HCT116 (cell line): ENCODE results near the gene PKN2.

Source experiments
- CBX3 ChIP-seq: IDR thresholded peaks from 2 replicates; pipeline ENCODE4 v1.6.1; 2012; ENCODE audit warnings: low read depth
- CTCF ChIP-seq, 3 experiments: fragments of 200-600 bp in 1 of 3; sonication (generic) in 1 of 3; IDR thresholded peaks in 2 of 3; conservative IDR thresholded peaks in 1 of 3; 2 replicates each; pipeline ENCODE4 v1.5.1; 2012 to 2017; ENCODE audit warnings: low read depth in 2 of 3, low read length in 2 of 3, antibody characterized with exemption in 1 of 3, borderline replicate concordance in 1 of 3, control low read depth in 1 of 3, mild to moderate bottlenecking in 1 of 3, mixed read lengths in 1 of 3, mixed run types in 1 of 3, moderate library complexity in 1 of 3; ENCODE audit not compliant: insufficient read depth in 1 of 3
- ELF1 ChIP-seq: IDR thresholded peaks from 2 replicates; pipeline ENCODE4 v1.6.1; 2012; ENCODE audit warnings: low read depth, borderline replicate concordance
- EZH2 ChIP-seq: fragments of 200-600 bp; sonication (generic); IDR thresholded peaks from 2 replicates; pipeline ENCODE4 v1.6.1; 2017; ENCODE audit warnings: antibody characterized with exemption, mixed run types
- FOSL1 ChIP-seq: IDR thresholded peaks from 2 replicates; pipeline ENCODE4 v1.6.1; 2012; ENCODE audit warnings: low read depth
- JUND ChIP-seq: IDR thresholded peaks from 2 replicates; pipeline ENCODE4 v1.6.1; 2012
- POLR2A ChIP-seq: IDR thresholded peaks from 2 replicates; pipeline ENCODE4 v1.7.0; 2011; ENCODE audit warnings: borderline replicate concordance; ENCODE audit not compliant: insufficient read depth, insufficient read length; ENCODE audit errors: extremely low read depth
- SIN3A ChIP-seq: IDR thresholded peaks from 2 replicates; pipeline ENCODE4 v1.6.1; 2012; ENCODE audit warnings: low read depth
- SP1 ChIP-seq: IDR thresholded peaks from 2 replicates; pipeline ENCODE4 v1.6.1; 2012; ENCODE audit warnings: low read depth
- YY1 ChIP-seq: IDR thresholded peaks from 2 replicates; pipeline ENCODE4 v1.6.1; 2011; ENCODE audit warnings: low read length, low read depth, moderate library complexity, mild to moderate bottlenecking; ENCODE audit not compliant: insufficient replicate concordance; ENCODE audit errors: extremely low read depth

- no peak for TF ChIP-seq JUND
- TF ChIP-seq CTCF (IDR thresholded peaks at IDR 0.05 in 2 of 3, conservative IDR thresholded peaks at IDR 0.05 in 1 of 3; ENCODE audit: borderline replicate concordance in 1 of 3, insufficient read depth in 1 of 3, low read depth in 2 of 3, low read length in 2 of 3): no peak
- TF ChIP-seq POLR2A: no peak
- no peak for TF ChIP-seq ELF1
- TF ChIP-seq YY1: no peak
- no peak for TF ChIP-seq EZH2
- TF ChIP-seq SIN3A: no peak
- TF ChIP-seq CBX3: no peak
- no peak for TF ChIP-seq FOSL1
- TF ChIP-seq SP1: no peak
Measured at GRCh38 chr1:88851303-88852063, 167.4 kb downstream of the PKN2 start.
